DOHH2 (cell line): ENCODE measurements around the gene ACADL.

Experiments used
- H3F3A ChIP-seq: fragments of 200-600 bp; sonication (generic), shearing (Covaris generic); 2 replicates; pipeline ENCODE4 v1.6.0; 2016; ENCODE audit warnings: antibody characterized with exemption, mild to moderate bottlenecking; ENCODE audit not compliant: control insufficient read depth, insufficient read depth
- H3K27ac ChIP-seq: fragments of 200-600 bp; sonication (generic); 2 replicates; pipeline ENCODE4 v1.5.1; 2014; ENCODE audit warnings: low read depth, mild to moderate bottlenecking, low read length, moderate library complexity
- H3K27me3 ChIP-seq: fragments of 200-600 bp; sonication (generic); 2 replicates; pipeline ENCODE4 v1.6.1; 2014; ENCODE audit warnings: mild to moderate bottlenecking, low read length, mixed read lengths; ENCODE audit not compliant: control insufficient read depth
- H3K36me3 ChIP-seq: fragments of 200-600 bp; sonication (generic); 2 replicates; pipeline ENCODE4 v1.6.1; 2014; ENCODE audit warnings: mild to moderate bottlenecking, low read length, moderate library complexity, mixed read lengths; ENCODE audit not compliant: control insufficient read depth
- H3K4me1 ChIP-seq: fragments of 200-600 bp; sonication (generic); 2 replicates; pipeline ENCODE4 v1.6.1; 2014; ENCODE audit warnings: mild to moderate bottlenecking, low read length, mixed read lengths; ENCODE audit not compliant: control insufficient read depth
- H3K4me2 ChIP-seq: fragments of 200-600 bp; sonication (generic); 2 replicates; pipeline ENCODE4 v1.6.0; 2014; ENCODE audit warnings: mild to moderate bottlenecking, low read length, moderate library complexity
- H3K4me3 ChIP-seq: fragments of 200-600 bp; sonication (generic); 2 replicates; pipeline ENCODE4 v1.5.1; 2014; ENCODE audit warnings: mild to moderate bottlenecking, low read length, mixed read lengths
- H3K79me2 ChIP-seq: fragments of 200-600 bp; sonication (generic); 2 replicates; pipeline ENCODE4 v1.6.1; 2014; ENCODE audit warnings: mild to moderate bottlenecking, low read length, mixed read lengths; ENCODE audit not compliant: control insufficient read depth
- H3K9me2 ChIP-seq: fragments of 200-600 bp; sonication (generic); replicated peaks from 2 replicates; pipeline ENCODE4 v1.6.1; 2014; ENCODE audit warnings: mild to moderate bottlenecking, low read length, mixed read lengths; ENCODE audit not compliant: control insufficient read depth
- H3K9me3 ChIP-seq: fragments of 200-600 bp; sonication (generic); 2 replicates; pipeline ENCODE4 v1.6.1; 2014; ENCODE audit warnings: antibody characterized with exemption, low read length, mixed read lengths; ENCODE audit not compliant: control insufficient read depth, insufficient read depth
- H4K20me1 ChIP-seq: fragments of 200-600 bp; sonication (generic); 2 replicates; pipeline ENCODE4 v1.6.0; 2014; ENCODE audit warnings: low read depth, mild to moderate bottlenecking, antibody characterized with exemption, low read length, moderate library complexity; ENCODE audit not compliant: control insufficient read depth, insufficient read depth
- CTCF ChIP-seq: fragments of 200-600 bp; sonication (generic); IDR thresholded peaks from one replicate; pipeline ENCODE4 v1.5.1; 2014; ENCODE audit warnings: antibody characterized with exemption, mild to moderate bottlenecking, low read depth, low read length; ENCODE audit not compliant: poor library complexity, severe bottlenecking
- EZH2phosphoT487 ChIP-seq: fragments of 200-600 bp; sonication (generic); IDR thresholded peaks from 2 replicates; pipeline ENCODE4 v1.6.1; 2017; ENCODE audit warnings: borderline replicate concordance, mild to moderate bottlenecking, antibody characterized with exemption, low read length, moderate library complexity, mixed read lengths

The ACADL gene

GRCh38 chr2:210198326-210198725 is 26.9 kb downstream of the ACADL start:
- Histone ChIP-seq H3K27ac (no peak overlapping the region), H3K79me2 (no peaks in the 10 kb centered on the region), H3K36me3 (no peaks in the 10 kb centered on the region), H3K4me2 (no peak overlapping the region), H3K27me3 (peaks cover 3% of the 10 kb centered on the region), H3K9me3 (no peaks in the 10 kb centered on the region), H3K9me2 (no peaks in the 10 kb centered on the region), H4K20me1 (no peaks in the 10 kb centered on the region), H3F3A (no peaks in the 10 kb centered on the region), H3K4me1 (no peaks in the 10 kb centered on the region), H3K4me3 (no peak overlapping the region)
- TF ChIP-seq EZH2phosphoT487 (no peak), CTCF (no peak)

GRCh38 chr2:210197720-210198119 is 27.5 kb downstream of the ACADL start:
- no peaks in the 10 kb centered on the region for H3K27me3 ChIP-seq
- H3F3A ChIP-seq = no peaks in the 10 kb centered on the region
- H3K4me2 ChIP-seq = no peak overlapping the region
- H4K20me1 ChIP-seq = no peaks in the 10 kb centered on the region
- no peak for TF ChIP-seq CTCF
- no peak for TF ChIP-seq EZH2phosphoT487
- no peaks in the 10 kb centered on the region for H3K79me2 ChIP-seq
- no peaks in the 10 kb centered on the region for H3K4me1 ChIP-seq
- H3K4me3 ChIP-seq = no peak overlapping the region
- no peak overlapping the region for H3K27ac ChIP-seq
- H3K9me3 ChIP-seq = no peaks in the 10 kb centered on the region
- H3K36me3 ChIP-seq = no peaks in the 10 kb centered on the region
- no peaks in the 10 kb centered on the region for H3K9me2 ChIP-seq

- H3K9me3 ChIP-seq = no peaks in the 10 kb centered on the region
- no peaks in the 10 kb centered on the region for H4K20me1 ChIP-seq
- peak; percentile 58 for TF ChIP-seq CTCF
- no peak for TF ChIP-seq EZH2phosphoT487
- H3K9me2 ChIP-seq = no peaks in the 10 kb centered on the region
- no peak overlapping the region for H3K4me2 ChIP-seq
- no peaks in the 10 kb centered on the region for H3K79me2 ChIP-seq
- no peak overlapping the region for H3K4me3 ChIP-seq
- no peaks in the 10 kb centered on the region for H3K36me3 ChIP-seq
- no peak overlapping the region for H3K27ac ChIP-seq
- no peaks in the 10 kb centered on the region for H3K27me3 ChIP-seq
- no peaks in the 10 kb centered on the region for H3F3A ChIP-seq
- no peaks in the 10 kb centered on the region for H3K4me1 ChIP-seq
Observed at GRCh38 chr2:210195101-210195852, 30.0 kb downstream of the ACADL start.
